ENCODE data around the gene ESPNL.

ESPNL gene

GRCh38 chr2:238116298-238117198 lies 16.4 kb downstream of the ESPNL start:
- DNase-seq = no peak
- TF ChIP-seq, protein P1, sequence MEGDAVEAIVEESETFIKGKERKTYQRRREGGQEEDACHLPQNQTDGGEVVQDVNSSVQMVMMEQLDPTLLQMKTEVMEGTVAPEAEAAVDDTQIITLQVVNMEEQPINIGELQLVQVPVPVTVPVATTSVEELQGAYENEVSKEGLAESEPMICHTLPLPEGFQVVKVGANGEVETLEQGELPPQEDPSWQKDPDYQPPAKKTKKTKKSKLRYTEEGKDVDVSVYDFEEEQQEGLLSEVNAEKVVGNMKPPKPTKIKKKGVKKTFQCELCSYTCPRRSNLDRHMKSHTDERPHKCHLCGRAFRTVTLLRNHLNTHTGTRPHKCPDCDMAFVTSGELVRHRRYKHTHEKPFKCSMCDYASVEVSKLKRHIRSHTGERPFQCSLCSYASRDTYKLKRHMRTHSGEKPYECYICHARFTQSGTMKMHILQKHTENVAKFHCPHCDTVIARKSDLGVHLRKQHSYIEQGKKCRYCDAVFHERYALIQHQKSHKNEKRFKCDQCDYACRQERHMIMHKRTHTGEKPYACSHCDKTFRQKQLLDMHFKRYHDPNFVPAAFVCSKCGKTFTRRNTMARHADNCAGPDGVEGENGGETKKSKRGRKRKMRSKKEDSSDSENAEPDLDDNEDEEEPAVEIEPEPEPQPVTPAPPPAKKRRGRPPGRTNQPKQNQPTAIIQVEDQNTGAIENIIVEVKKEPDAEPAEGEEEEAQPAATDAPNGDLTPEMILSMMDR (IDR thresholded peaks at IDR 0.05; ENCODE audit: low read depth, low read length) = no peak
- Histone ChIP-seq H3K27me3 (ENCODE audit: insufficient read depth, low read depth, severe bottlenecking) (no peaks in the 10 kb centered on the region), H3K27ac (no peak overlapping the region), H3K36me3 (no peaks in the 10 kb centered on the region), H3K4me3 (ENCODE audit: low read depth, low read length) (no peak overlapping the region), H3K9me3 (ENCODE audit: severe bottlenecking) (peaks cover 5% of the 10 kb centered on the region)

DNA sequence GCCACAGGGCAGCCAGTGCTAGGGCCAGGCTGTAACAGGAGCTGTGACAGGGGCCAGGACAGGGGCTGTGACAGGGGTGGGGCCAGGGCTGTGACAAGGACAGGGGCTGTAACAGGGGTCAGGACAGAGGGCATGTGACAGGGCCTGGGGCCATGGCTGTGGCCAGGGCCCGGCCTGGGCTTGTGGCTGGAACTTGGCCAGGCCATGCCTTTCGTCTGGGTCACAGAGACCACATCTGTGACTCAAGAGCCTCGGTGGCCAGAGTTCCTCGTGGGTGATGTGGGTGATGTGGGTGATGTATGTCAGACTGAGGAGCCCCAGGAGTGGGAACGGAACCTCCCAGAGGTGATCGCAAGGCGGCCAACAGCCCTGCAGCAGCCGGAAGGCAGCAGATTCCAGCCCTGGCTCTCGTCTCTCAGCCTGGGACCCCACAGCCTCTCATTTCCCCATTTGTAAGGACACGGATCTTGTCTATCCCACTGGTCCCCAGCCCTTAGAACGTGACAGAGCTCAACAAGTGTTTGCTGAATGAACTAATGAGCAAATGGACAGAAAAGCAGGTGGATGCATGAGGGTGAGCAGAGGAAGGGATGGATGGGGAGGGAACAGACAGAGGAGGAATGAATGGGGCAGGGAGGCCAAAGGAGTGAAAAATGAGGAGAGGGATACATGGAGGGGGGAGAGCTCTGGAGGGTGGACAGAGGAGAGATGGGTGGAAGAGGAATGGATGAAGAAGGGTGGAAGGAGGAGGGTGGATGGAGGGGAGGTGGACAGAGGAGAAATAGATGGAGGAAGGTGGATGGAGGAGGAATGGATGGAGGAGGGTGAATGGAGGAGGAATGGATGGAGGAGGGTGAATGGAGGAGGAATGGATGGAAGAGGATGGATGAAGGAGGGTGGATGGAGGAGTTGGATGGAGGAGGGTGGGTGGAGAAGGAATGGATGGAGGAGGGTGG lies 17.3 kb downstream of the ESPNL start:
- H3K27me3 ChIP-seq (ENCODE audit: insufficient read depth, low read depth, severe bottlenecking) = no peaks in the 10 kb centered on the region
- no peaks in the 10 kb centered on the region for H3K36me3 ChIP-seq
- TF ChIP-seq, protein P1 (IDR thresholded peaks at IDR 0.05; ENCODE audit: low read depth, low read length) = no peak
- H3K4me3 ChIP-seq (ENCODE audit: low read depth, low read length) = no peak overlapping the region
- no peak overlapping the region for H3K27ac ChIP-seq
- H3K9me3 ChIP-seq (ENCODE audit: severe bottlenecking) = peaks cover under 1% of the 10 kb centered on the region
- DNase-seq = no peak

DNA sequence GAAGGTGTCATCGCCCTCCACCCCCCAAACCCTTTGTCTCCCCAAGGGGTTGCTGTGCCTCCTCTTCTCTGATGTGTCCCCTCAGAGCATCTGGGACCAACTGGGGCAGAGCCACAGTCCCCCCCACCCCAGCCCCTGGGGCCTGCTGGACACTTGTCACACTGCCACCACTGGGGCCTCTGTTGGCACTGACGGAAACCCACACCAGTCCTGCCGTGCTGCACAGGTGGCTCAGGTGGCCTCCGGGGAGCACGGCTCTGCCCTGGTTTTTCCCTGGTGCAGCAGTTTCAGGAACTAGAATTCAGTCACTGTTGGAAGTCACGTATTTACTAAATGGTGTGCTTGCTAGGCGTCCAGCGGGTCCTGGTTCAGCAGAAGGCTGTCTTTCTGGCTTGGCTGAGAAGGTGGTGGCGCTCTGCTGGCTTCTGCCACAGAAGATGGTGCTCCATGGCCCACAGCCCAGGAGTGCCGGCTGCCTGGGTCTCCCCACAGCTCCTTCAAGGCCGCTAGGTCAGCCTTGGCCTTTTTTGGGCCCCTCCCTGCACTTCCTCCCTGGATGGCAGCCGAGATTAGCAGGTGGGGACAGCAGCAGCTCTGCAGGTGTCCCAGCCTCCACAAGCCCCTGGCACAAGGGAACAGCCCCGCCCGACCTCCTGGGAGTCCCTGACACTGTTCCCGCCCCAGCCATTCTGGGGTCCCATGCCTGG lies 19.8 kb downstream of the ESPNL start:
- TF ChIP-seq, protein P1 (IDR thresholded peaks at IDR 0.05; ENCODE audit: low read depth, low read length) = no peak
- no peak overlapping the region for H3K4me3 ChIP-seq (ENCODE audit: low read depth, low read length)
- DNase-seq = no peak
- no peaks in the 10 kb centered on the region for H3K27me3 ChIP-seq (ENCODE audit: insufficient read depth, low read depth, severe bottlenecking)
- H3K9me3 ChIP-seq (ENCODE audit: severe bottlenecking) = no peaks in the 10 kb centered on the region
- no peak overlapping the region for H3K27ac ChIP-seq
- H3K36me3 ChIP-seq = no peaks in the 10 kb centered on the region

- Histone ChIP-seq H3K36me3 (no peaks in the 10 kb centered on the region), H3K27me3 (ENCODE audit: insufficient read depth, low read depth, severe bottlenecking) (no peaks in the 10 kb centered on the region), H3K9me3 (ENCODE audit: severe bottlenecking) (no peaks in the 10 kb centered on the region), H3K27ac (no peak overlapping the region), H3K4me3 (ENCODE audit: low read depth, low read length) (no peak overlapping the region)
- no peak for DNase-seq
- TF ChIP-seq, protein P1 (IDR thresholded peaks at IDR 0.05; ENCODE audit: low read depth, low read length) = no peak
Measured at GRCh38 chr2:238120463-238121298, 20.5 kb downstream of the ESPNL start.

All from WERI-Rb-1 (cell line).